GM19099 (cell line): Measurements from ENCODE around the gene SIRT6.

Experiments
- POLR2A ChIP-seq: IDR thresholded peaks from 3 replicates; pipeline ENCODE4 v1.6.1; 2011; ENCODE audit warnings: low read depth; ENCODE audit not compliant: insufficient read length; ENCODE audit errors: extremely low read depth

SIRT6 gene

DNA sequence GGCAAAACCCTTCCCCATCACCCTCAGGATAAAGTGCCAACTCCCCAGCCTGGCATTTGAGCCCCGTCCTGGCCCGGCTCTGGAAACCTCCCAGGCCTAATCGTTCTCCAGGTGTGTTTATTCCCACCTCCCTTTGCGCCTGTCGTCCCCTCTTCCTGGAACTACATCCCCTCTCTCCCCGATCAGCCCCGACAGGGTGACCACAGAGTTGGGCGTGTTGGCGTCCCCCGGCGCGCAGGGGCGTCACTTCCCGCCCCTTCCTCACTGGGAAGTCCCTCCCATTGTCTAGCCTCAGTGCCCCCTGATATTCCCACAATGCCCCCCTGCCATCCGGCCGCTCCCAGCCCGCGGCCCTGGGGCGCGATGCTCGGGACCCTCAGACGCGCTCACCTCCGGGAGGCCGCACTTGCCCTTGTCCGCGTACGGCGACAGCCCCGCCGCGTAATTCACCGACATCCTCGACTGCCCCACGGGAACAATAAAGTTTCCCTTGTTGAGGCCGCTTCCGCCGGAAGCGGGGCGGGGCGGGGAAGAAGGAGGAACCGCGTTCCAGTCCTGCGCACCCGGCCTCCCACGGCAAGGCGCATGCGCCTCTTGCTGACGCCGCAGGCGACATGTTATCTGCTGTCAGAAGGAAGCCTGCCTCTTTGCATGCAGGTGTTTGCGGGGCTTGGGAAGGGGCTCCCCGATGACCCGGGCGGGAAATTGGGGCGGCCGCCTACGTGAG, at the start of gene SIRT6, which contains the start of gene ANKRD24:
Gene SIRT6, minus strand, starts transcription at position 480 of the 727 bp plus-strand sequence. Its CDS starts 24 bp downstream, at position 456.
Gene ANKRD24, plus strand, starts transcription at position 606 of the 727 bp plus-strand sequence. CDS start 3,737 bp downstream, outside the sequence.
- peak; percentile 91 for TF ChIP-seq POLR2A

DNA sequence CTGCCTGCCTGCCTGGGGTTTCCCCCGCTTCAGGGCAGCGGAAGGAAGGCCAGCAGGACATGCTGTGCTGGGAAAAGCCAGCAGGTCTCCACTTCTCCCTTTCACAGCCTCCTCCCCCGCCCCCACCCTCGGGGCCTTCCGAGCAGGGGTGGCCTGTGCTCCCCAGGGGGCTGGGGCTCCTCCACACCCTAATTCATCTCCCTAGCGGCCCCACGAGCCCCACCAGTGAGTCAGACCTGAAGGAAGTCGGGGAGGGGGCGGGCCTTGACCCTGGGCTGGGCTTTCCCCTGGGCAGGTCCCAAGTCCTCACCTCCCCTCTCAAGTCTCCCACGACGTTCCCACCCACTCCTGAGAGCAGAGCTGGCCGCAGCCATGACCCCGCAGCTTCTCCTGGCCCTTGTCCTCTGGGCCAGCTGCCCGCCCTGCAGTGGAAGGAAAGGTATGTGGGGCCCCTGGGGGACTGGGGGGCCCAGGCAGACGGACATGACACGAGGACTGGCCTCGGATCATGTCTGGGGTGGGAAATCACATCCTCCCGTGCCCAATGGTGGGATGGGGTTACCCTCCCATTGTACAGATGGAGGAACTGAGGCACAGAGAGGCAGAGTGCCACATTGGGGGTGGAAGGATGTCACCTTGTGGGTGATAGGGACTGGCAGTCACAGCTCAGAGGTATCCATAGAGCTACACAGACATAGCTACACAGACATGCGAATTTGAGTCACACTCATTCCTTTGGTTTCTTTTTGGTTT, 47.0 kb upstream of the SIRT6 start, which contains the start of gene EBI3:
Gene EBI3, plus strand, starts transcription at position 345 of the 753 bp plus-strand sequence. Its CDS starts 28 bp downstream, at position 373.
- peak; percentile 70 for TF ChIP-seq POLR2A

DNA sequence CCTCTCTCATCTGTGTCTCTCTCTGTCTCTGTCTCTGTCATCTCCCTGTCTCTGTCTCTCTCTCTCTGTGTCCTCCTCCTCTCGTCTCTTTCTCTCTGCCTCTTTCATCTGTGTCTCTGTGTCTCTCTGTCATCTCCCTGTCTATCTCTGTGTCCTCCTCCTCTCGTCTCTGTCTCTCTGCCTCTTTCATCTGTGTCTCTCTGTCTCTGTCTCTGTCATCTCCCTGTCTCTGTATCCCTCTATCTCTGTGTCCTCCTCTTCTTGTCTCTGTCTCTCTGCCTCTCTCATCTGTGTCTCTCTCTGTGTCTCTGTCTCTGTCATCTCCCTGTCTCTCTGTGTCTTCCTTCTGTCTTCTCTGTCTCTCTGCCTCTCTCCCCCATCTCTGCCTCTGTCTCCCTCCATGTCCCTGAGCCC, 46.4 kb upstream of the SIRT6 start:
- TF ChIP-seq POLR2A = no peak

DNA sequence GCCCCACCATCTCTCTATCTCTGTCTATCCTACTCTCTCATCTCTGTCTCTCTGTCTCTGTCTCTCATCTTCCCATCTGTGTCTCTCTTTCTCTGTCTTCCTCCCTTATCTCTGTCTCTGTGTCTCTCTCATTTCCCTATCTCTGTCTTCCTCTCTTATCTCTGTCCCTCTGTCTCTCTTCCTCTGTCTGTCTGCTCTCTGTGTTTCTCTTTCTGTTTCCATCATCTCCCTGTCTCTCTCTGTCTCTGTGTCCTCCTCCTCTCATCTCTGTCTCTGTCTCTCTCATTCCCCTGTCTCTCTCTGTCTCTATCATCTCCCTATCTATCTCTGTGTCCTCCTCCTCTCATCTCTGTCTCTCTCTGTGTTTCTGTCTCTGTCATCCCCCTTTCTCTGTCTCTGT, 45.4 kb upstream of the SIRT6 start:
- TF ChIP-seq POLR2A = no peak

DNA sequence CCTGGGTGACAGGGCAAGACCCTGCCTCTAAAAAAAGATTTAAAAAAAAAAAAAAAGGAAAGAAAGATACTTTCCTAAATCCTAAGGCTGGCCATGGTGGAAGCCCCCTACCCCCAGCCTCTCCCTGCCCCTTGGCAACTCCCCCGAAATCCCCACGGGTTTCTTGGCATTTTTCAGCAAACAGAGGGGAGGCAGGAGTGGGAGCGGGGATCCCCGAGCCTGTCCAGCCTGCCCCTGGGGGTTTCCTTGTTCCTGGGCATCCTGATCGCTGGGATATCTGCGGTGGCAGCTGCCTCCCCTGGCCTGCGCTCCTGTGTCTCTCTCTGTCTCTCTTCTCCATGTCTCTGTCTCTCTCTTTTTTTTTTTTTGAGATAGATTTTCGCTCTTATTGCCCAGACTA, 43.5 kb upstream of the SIRT6 start:
- no peak for TF ChIP-seq POLR2A

DNA sequence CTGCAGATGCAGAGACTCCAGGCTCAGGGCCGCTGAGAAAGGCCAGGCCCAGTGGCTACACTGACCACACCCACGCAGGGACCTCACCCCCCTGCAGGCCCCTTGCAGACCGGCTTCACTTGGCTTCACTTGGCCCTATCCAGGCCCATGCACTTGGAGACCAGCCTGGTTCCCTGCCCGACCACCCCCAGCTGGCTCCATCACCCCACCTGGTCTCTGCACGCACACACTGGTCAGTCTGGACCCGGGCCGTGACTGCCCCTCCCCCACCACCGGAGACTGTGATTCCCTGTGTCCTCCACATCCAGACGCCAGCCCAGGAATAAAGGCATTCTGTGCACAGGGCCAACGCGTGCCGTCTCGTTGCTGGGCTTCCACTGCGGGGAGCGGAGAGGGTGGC, 42.1 kb upstream of the SIRT6 start:
- no peak for TF ChIP-seq POLR2A

DNA sequence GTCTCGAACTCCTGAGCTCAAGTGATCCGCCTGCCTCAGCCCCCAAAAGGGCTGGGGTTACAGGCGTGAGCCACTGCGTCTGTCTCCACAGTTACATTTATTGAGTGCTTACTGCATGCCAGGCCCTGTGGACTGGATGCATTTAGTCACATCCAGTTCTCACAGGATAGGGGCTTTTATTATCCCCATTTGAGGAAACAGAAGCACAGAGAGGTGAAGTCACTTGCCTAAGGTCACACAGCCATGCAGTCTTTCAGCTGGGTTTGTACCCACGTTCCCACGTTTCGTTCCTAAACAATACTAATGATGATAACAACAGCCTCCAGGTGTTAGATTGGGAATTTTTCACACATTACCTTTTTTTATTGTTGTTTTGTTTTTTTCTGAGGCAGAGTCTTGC, 37.8 kb upstream of the SIRT6 start:
- no peak for TF ChIP-seq POLR2A

DNA sequence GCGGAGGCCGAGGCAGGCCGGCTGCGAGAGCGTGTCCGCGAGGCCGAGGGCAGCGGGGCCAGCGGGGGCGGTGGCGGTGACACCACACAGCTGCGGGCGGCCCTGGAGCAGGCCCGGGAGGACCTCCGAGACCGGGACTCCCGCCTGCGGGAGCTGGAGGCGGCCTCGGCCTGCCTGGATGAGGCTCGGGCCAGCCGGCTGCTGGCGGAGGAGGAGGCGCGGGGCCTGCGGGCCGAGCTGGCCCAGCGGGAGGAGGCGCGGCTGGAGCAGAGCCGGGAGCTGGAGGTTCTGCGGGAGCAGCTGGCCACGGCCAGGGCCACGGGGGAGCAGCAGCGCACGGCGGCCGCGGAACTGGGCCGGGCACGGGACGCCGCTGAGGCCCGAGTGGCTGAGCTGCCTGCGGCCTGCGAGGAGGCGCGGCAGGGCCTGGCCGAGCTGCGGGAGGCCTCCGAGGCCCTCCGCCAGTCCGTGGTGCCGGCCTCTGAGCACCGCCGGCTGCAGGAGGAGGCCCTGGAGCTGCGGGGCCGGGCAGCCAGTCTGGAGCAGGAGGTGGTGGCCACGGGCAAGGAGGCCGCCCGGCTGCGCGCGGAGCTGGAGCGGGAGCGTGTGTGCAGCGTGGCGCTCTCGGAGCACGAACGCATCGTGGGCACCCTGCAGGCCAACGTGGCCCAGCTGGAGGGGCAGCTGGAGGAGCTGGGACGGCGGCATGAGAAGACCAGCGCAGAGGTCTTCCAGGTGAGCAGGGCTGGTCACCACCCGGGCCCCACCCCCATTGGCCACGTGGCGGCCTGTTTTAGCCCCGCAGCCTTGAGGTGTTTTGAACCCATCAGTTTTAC, 35.3 kb upstream of the SIRT6 start:
- TF ChIP-seq POLR2A = no peak

DNA sequence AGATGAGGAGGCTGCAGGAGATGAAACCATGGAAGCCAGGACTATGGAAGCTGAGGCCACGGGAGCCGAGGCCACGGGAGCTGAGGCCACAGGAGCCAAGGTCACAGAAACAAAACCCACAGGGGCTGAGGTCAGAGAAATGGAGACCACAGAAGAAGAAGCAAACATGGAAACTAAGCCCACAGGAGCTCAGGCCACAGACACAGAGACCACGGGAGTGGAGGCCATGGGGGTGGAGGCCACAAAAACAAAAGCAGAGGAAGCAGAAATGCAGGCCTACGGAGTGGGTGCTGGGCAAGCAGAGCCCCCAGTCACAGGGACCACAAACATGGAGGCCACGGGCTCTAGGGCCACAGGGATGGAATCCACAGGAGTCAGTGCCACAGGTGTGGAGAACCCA, 34.5 kb upstream of the SIRT6 start:
- no peak for TF ChIP-seq POLR2A

DNA sequence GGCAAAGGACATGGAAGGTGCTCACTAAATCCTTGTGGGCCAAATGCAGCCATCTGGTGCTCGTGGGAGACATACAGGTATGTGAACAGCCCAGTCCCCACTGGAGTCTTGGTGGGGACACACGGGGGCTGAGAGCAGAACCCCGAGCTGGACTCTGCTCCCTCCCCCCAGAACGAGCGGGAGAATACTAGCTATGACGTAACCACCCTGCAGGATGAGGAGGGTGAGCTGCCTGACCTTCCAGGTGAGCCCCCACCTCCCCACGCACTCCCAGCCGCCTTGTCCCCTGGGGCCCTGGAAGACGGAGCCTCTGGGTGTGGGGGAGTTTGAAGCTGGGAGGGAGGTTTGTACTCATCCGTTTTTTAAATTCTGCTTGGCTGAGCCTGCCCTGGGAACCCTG, 33.4 kb upstream of the SIRT6 start:
- no peak for TF ChIP-seq POLR2A

DNA sequence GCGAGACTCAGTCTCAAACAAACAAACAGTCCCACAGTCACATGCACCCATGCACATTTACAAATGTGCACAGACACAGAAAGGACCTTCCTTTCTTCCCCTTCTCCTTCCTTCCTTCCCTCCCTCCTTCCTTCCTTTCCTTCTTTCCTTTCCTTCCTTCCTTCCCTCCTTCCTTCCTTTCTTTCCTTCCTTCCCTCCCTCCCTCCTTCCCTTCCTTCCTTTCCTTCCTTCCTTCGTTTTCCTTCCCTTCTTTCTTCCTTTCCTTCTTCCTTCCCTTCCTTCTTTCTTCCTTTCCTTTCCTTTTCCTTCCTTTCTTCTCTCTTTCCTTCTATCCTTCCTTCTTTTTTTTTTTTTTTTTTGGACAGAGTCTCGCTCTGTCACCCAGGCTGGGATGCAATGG, 30.8 kb upstream of the SIRT6 start:
- TF ChIP-seq POLR2A = no peak

DNA sequence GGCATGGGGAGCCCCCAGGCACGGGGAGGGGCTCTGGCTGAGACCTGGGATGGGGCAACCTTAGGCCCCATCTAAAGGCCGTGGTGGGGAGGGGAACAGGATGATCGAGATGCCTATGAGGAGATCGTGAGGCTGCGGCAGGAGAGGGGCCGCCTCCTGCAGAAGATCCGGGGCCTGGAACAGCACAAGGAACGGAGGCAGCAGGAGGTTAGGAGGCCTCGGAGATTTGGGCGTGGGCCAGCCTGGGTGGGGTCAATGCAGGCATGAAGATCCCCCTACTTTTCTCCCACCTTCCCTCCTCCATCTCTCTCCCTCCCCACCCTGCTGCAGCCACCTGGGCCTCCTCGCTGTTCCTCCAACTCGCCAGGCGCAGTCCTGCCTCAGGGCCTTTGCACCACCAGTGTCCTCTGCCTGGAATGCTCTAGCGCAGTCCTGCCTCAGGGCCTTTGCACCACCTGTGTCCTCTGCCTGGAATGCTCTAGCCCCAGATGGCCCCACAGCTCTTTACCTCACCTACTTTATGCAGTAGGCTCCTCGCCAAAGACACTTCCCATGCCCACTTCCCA, 27.9 kb upstream of the SIRT6 start:
- no peak for TF ChIP-seq POLR2A

DNA sequence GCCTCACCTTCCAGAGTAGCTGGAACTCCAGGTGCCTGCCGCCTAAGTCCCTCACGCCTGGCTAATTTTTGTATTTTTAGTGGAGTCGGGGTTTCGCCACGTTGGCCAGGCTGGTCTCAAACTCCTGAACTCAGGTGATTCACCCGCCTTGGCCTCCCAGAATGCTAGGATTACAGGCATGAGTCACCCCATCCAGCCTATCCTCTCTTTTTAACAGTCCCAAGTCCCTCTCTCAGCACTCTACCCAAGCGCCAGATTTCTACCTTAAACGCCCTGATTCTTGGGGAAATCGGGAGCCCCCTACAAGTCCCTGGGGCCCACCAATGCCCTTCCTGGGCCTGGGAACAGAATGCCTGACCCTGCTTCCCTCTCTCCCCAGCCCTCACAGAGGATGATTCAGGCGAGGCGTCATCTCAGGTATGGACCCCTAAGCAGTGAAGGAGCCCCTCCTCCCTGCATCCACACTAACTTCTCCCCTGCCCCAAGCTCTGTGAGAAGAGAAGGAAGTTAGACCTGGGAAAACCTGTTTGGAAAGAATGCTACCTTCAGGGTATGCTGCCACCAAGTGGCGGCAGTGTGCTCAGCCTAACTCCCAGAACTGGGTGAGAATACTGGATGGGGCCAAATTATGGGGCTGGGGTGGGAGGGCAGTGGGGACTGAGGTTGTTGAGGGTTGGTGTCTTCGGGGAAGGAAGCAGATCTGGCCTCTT, 26.2 kb upstream of the SIRT6 start:
- TF ChIP-seq POLR2A = no peak

DNA sequence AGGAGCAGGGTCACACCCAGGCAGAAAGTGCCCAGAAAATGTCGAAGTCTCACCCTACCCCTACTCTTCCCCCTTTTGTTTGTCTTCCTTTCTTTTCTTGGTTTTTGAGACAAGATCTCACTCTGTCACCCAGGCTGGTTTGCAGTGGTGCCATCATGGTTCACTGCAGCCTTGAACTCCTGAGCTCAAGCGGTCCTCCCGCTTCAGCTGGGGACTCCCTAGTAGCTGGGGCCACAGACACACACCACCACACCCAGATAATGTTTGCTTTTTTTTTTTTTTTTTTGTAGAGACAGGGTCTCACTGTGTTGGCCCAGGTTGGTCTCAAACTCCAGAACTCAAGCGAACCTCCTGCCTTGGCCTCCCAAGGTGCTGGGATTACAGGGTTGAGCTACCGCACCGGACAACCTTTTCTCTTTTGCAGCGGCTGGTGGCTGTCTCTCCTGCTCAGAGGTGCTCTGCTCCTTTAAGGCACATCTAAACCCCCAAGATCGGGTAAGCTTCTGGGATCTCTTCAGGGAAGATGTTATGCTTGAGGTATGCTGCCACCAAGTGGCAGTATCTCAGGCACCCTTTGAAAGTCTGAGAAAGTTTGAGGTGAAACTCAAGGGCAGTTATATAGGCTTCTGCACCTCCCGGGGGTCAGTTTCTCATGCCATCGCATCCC, 24.6 kb upstream of the SIRT6 start:
- TF ChIP-seq POLR2A = no peak

DNA sequence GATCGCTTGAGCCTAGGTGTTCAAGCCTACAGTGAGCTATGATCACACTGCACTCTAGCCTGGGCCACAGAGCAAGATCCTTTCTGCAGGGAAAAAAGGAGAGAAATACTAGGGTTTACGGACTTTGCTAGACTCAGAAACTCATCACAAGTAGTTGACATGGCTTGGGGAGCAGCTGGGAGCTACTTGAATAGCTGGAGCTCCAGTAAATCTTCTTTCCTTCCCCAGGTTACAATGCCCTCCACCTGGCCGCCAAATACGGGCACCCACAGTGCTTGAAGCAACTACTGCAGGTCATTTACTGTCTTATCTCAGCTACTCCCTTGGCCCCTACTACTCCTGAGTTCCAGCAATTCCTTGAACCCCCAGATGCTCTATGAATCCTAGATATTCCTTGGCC, 19.4 kb upstream of the SIRT6 start:
- no peak for TF ChIP-seq POLR2A
